Measurements from ENCODE around the gene MEG3. TPM values are rescaled to one million over a fixed set of nuclear protein-coding genes. Genes with fewer than 3 reads are reported as not detected.

Gene MEG3
- total and polyA plus RNA-seq, 2 experiments from 2014 or later: not detected

DNA sequence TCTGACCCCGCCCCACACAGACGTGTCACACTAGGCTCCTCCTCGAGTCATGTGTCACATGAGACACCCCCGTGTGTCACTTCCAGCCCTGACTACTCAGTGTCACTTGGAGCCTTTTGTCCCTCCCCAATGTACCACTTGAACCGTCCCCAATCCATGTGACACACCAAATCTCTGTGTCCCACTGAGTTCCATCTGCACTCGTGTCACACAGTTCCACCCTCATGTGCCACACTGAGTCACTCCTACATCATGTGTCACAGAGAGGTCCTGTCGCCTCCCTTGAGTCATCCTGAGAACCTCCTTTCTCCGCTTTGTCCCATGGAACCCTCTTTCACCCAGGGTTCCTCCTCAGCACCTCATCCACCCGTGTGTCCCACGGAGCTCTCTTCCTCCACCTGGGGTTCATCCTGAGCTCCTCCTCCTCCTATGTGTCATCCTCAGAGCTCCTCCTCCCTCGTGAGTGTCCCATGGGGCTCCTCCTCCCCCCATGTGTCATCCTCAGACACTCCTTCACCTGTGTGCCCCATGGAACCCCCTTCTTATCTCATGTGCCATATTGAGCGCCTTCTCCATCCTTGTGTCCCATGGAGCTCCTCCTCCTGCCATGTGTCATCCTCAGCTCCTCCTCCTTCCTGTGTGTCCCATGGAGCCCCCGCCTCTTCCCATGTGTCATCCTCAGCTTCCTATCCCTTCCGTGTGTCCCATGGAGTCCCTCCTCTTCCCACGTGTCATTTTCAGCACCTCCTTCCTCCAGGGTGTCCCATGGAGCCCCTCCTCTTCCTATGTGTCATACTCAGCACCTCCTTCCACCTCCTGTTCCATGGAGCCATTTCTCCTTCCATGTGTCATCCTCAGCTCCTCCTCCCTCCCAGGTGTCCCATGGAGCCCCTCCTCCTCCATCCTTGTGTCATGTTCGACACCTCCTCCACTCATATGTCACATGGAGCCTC, 45.6 kb downstream of the MEG3 start:
- ATAC-seq: no peak
- no peak overlapping the region for H3K4me2 ChIP-seq
- no peak overlapping the region for H3K4me3 Mint-ChIP-seq
- no peaks in the 10 kb centered on the region for H3K9me2 ChIP-seq (ENCODE audit: insufficient read depth)
- DNase-seq (ENCODE audit: low spot score): no peak
- peaks cover 24% of the 10 kb centered on the region for H3K9me3 Mint-ChIP-seq
- H2AFZ ChIP-seq: no peak overlapping the region
- H3K4me1 ChIP-seq (ENCODE audit: insufficient read depth): no peaks in the 10 kb centered on the region
- H3K27ac ChIP-seq (ENCODE audit: low read depth): no peak overlapping the region
- H3K36me3 ChIP-seq (ENCODE audit: insufficient read depth): no peaks in the 10 kb centered on the region
- peaks cover 11% of the 10 kb centered on the region for H3K36me3 Mint-ChIP-seq (ENCODE audit: low read depth)
- no peaks in the 10 kb centered on the region for H3K4me1 Mint-ChIP-seq
- no peaks in the 10 kb centered on the region for H4K20me1 ChIP-seq (replicated peaks; ENCODE audit: insufficient read depth)
- H3K27me3 Mint-ChIP-seq (ENCODE audit: insufficient read depth, low read depth, poor library complexity): peaks cover 18% of the 10 kb centered on the region
- no peak overlapping the region for H3K4me3 ChIP-seq
- H3K27me3 ChIP-seq (ENCODE audit: insufficient read depth): no peaks in the 10 kb centered on the region
- no peaks in the 10 kb centered on the region for H3K79me2 ChIP-seq (replicated peaks; ENCODE audit: insufficient read depth)
- H3K27ac Mint-ChIP-seq: no peak overlapping the region
- H3F3A ChIP-seq (replicated peaks; ENCODE audit: low read depth): no peaks in the 10 kb centered on the region
- TF ChIP-seq CREB1 (CRISPR knock-in tag; IDR thresholded peaks at IDR 0.05; ENCODE audit: low read depth) (no peak), JUNB (IDR thresholded peaks at IDR 0.05; ENCODE audit: unreplicated experiment) (no peak), STAT1 (IDR thresholded peaks at IDR 0.05; ENCODE audit: unreplicated experiment) (no peak), EZH2phosphoT487 (IDR thresholded peaks at IDR 0.05; ENCODE audit: unreplicated experiment) (no peak), EZH2 (IDR thresholded peaks at IDR 0.05; ENCODE audit: low read depth, unreplicated experiment) (no peak), ZNF331 (CRISPR knock-in tag; IDR thresholded peaks at IDR 0.05; ENCODE audit: low read depth) (no peak), ZNF462 (CRISPR knock-in tag; IDR thresholded peaks at IDR 0.05) (no peak), POLR2AphosphoS5 (IDR thresholded peaks at IDR 0.05; ENCODE audit: low read depth) (no peak), ZNF114 (CRISPR knock-in tag; IDR thresholded peaks at IDR 0.05) (no peak), NANOG (IDR thresholded peaks at IDR 0.05; ENCODE audit: borderline replicate concordance) (no peak)
- TF ChIP-seq, protein P1, sequence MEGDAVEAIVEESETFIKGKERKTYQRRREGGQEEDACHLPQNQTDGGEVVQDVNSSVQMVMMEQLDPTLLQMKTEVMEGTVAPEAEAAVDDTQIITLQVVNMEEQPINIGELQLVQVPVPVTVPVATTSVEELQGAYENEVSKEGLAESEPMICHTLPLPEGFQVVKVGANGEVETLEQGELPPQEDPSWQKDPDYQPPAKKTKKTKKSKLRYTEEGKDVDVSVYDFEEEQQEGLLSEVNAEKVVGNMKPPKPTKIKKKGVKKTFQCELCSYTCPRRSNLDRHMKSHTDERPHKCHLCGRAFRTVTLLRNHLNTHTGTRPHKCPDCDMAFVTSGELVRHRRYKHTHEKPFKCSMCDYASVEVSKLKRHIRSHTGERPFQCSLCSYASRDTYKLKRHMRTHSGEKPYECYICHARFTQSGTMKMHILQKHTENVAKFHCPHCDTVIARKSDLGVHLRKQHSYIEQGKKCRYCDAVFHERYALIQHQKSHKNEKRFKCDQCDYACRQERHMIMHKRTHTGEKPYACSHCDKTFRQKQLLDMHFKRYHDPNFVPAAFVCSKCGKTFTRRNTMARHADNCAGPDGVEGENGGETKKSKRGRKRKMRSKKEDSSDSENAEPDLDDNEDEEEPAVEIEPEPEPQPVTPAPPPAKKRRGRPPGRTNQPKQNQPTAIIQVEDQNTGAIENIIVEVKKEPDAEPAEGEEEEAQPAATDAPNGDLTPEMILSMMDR (conservative IDR thresholded peaks at IDR 0.05; ENCODE audit: low read depth in 2 of 2): no peak
- TF ChIP-seq, protein P2, sequence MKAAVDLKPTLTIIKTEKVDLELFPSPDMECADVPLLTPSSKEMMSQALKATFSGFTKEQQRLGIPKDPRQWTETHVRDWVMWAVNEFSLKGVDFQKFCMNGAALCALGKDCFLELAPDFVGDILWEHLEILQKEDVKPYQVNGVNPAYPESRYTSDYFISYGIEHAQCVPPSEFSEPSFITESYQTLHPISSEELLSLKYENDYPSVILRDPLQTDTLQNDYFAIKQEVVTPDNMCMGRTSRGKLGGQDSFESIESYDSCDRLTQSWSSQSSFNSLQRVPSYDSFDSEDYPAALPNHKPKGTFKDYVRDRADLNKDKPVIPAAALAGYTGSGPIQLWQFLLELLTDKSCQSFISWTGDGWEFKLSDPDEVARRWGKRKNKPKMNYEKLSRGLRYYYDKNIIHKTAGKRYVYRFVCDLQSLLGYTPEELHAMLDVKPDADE (IDR thresholded peaks at IDR 0.05): no peak
- TF ChIP-seq, protein P3, sequence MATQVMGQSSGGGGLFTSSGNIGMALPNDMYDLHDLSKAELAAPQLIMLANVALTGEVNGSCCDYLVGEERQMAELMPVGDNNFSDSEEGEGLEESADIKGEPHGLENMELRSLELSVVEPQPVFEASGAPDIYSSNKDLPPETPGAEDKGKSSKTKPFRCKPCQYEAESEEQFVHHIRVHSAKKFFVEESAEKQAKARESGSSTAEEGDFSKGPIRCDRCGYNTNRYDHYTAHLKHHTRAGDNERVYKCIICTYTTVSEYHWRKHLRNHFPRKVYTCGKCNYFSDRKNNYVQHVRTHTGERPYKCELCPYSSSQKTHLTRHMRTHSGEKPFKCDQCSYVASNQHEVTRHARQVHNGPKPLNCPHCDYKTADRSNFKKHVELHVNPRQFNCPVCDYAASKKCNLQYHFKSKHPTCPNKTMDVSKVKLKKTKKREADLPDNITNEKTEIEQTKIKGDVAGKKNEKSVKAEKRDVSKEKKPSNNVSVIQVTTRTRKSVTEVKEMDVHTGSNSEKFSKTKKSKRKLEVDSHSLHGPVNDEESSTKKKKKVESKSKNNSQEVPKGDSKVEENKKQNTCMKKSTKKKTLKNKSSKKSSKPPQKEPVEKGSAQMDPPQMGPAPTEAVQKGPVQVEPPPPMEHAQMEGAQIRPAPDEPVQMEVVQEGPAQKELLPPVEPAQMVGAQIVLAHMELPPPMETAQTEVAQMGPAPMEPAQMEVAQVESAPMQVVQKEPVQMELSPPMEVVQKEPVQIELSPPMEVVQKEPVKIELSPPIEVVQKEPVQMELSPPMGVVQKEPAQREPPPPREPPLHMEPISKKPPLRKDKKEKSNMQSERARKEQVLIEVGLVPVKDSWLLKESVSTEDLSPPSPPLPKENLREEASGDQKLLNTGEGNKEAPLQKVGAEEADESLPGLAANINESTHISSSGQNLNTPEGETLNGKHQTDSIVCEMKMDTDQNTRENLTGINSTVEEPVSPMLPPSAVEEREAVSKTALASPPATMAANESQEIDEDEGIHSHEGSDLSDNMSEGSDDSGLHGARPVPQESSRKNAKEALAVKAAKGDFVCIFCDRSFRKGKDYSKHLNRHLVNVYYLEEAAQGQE (IDR thresholded peaks at IDR 0.05; ENCODE audit: unreplicated experiment): no peak

Data from GM23338 (cell line).